ENCODE measurements around the gene METTL4.
"Not testable (repeated sequence)": the region's sequence is repeated elsewhere in the genome, so short reads cannot be mapped to it uniquely, and the experiment has no call there.

The METTL4 gene

GRCh38 chr18:2559249-2559648 is 12.1 kb downstream of the METTL4 start:
- DNase-seq (ENCODE audit: low read depth) = no peak

DNA sequence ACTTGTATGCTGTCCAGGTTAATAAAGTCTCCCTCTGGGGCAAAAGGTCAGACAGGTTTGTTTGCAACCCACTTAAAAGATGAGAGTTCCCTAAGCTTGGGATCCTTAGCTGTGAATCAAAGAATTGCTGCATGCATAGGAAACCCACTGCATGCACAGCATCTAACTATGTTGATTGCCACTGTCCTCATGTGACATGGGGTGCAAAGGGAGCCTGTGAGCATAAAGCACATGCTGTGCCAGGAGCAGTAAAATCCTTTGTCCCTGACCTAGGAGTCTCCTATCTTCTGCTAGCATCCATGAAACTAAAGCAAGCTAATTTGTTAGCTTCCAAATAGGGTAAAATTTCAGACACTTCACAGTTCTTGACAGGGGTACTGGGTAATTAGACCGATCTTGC is 13.8 kb downstream of the METTL4 start:
- DNase-seq (ENCODE audit: low read depth) = no peak

- DNase-seq (ENCODE audit: low read depth) = no peak
Observed at GRCh38 chr18:2555895-2556294, 15.4 kb downstream of the METTL4 start.

DNA sequence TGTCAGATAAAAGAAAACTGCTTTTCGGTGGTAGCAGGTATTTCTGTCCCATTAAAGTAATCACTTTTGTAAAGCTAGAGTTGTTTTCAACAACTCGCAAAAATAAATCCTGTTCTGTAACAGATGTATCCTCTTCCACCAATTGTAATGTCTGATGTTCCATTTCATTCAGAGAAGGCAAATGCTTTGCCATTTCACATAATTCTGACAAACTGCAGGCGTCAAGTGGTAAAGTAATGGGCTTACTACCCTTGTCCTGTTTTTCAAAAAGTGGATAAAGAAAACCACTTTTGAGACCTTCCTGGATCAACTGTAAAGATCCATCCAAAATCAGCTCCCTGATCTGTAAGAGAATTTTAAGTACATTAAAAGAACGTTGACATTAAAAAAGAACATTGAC is 16.6 kb downstream of the METTL4 start:
- no peak for DNase-seq (ENCODE audit: low read depth)

DNA sequence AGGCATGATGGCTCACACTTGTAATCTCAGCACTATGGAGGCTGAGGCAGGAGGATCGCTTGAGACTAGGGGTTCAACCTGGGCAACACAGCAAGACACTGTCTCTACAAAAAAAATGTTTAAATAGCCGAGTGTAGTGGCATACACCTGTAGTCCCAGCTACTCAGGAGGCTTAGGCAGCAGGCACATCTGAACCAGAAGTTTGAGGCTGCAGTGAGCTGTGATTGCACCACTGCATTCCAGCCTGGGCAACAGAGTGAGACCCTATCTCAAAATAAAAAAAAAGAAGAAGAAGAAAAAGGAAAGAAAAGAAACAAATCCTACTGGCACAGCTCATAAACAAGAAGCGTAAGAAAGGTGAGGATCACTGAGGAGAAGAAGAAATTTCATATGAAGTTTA is 19.9 kb downstream of the METTL4 start:
- DNase-seq (ENCODE audit: low read depth) = no peak

DNA sequence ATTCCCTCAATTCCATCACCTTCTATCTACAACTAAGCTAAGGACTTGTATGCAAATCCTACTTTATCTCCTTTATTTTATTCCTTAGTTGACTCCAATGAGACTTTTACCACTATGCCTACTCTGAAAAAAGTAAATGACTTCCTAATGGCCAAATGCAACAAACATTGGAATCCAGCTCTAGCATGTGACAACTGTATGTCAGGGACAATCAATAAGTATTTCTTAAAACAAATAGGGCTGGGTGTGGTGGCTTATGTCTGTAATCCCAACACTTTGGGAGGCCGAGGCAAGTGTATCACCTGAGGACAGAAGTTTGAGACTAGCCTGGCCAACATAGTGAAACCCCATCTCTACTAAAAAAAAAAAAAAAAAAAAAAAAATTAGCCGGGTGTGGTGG is 21.8 kb downstream of the METTL4 start:
- DNase-seq (ENCODE audit: low read depth) = no peak

- no peak for DNase-seq (ENCODE audit: low read depth)
Observed at GRCh38 chr18:2547477-2548087, 23.7 kb downstream of the METTL4 start.

DNA sequence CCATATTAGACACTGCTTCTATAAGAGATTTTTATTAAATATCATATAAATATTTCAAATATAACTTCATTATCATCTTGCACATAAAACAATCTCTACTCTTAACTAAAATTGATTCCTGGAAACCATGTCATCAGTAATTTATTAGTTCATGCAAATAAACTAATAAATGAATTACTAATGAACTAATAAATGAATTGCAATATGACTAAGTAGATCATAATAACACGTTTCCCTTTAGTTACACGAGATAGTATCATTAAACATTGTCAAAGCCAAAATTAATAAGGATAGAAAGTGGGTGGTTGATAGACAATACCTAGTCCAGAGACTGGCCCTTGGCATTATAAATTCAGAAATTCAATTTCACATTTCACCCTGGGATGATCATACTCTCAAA is 26.1 kb downstream of the METTL4 start:
- no peak for DNase-seq (ENCODE audit: low read depth)

DNA sequence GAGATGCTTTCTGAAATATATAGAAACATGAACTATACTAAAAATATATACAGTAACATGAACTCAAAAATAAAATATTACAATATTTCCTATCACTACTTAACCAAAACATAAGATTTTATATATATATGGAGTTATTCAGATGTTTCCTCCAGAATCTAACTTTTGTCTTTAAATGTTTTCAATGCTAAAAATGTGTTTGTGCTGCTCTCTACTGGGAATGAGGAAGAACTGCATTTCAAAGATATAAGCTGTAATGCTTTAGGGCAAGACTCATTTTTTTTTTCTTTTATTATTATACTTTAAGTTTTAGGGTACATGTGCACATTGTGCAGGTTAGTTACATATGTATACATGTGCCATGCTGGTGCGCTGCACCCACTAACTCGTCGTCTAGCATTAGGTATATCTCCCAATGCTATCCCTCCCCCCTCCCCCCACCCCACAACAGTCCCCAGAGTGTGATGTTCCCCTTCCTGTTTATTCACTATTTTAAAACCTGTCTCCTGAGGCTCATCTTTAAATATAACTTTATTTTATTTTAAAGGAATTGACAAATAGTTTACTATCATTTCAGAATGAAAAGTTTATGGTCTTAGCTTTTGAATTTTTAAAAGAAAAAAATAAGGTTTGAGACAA is 29.3 kb downstream of the METTL4 start:
- not testable (repeated sequence) for DNase-seq (ENCODE audit: low read depth)

GRCh38 chr18:2540575-2540974 is 30.7 kb downstream of the METTL4 start:
- no peak for DNase-seq (ENCODE audit: low read depth)

GRCh38 chr18:2538844-2539243 is 32.5 kb downstream of the METTL4 start:
- DNase-seq (ENCODE audit: low read depth) = no peak

GRCh38 chr18:2538236-2538635 is 33.1 kb downstream of the METTL4 start:
- DNase-seq (ENCODE audit: low read depth) = no peak

- no peak for DNase-seq (ENCODE audit: low read depth)
Observed at GRCh38 chr18:2537296-2537695, 34.0 kb downstream of the METTL4 start.

DNA sequence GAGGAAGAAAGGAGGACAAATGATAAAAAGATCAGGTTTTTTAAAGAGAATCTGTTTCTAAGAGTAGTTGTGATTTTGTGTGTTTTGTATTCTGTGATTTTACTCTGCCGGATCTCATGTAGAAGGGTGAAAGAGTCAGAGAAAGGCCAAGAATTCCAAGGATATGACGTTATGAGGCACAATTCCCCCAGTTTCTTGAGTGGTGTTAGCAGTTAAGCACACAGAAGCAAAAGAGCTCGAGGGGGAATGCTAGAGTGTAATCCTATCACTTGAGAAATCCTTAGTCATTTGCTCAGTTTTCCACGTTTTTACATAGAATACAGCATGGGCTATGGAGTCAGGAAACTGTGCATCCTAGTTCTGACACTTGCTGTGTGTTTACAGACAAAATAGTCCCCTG is 34.8 kb downstream of the METTL4 start:
- DNase-seq (ENCODE audit: low read depth) = no peak

DNA sequence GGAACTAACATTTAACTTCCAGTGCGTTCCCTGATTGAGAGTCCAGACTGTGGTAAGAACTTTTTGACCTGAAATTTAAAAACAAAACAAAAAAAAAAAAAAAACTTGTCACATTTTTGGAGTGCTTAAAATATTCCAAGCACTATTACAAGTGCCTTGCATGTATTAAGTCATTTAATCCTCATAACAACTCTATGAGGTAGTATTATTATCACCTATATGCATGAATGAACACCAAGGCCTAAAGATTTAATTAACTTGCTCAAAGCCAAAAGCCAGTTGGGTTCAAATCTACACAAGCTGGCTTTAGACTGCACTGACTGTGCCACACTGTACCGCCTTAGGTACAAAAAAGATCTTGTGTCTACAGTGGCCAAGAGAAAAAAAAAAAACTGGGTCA is 35.2 kb downstream of the METTL4 start:
- no peak for DNase-seq (ENCODE audit: low read depth)

DNA sequence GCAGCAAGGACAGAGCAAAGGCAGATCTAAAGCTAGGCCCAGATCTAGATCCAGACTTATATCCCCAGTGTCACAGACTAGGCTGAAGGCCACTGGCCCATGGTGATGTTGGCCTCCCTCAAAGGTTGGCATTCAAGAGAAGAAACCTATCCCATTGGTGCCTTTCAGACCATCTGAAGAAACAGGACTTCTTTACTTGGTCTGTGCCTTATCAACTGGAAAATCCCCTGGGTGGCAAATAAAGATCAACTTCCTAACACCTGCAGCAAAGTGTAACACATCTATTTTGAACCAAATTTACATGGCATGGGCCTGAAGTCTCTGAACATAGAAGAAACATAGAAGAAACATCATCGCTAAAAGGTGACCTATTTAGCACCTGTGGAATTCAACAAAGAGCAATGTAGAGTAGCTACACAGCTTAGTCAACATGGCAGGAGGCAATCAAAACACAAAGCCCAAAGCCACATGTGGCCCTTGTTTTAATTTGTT is 35.8 kb downstream of the METTL4 start:
- no peak for DNase-seq (ENCODE audit: low read depth)

GRCh38 chr18:2534906-2535305 is 36.4 kb downstream of the METTL4 start:
- no peak for DNase-seq (ENCODE audit: low read depth)

- no peak for DNase-seq (ENCODE audit: low read depth)
Observed at GRCh38 chr18:2532797-2533196, 38.5 kb downstream of the METTL4 start.

GRCh38 chr18:2531751-2532150 is 39.6 kb downstream of the METTL4 start:
- DNase-seq (ENCODE audit: low read depth) = no peak

DNA sequence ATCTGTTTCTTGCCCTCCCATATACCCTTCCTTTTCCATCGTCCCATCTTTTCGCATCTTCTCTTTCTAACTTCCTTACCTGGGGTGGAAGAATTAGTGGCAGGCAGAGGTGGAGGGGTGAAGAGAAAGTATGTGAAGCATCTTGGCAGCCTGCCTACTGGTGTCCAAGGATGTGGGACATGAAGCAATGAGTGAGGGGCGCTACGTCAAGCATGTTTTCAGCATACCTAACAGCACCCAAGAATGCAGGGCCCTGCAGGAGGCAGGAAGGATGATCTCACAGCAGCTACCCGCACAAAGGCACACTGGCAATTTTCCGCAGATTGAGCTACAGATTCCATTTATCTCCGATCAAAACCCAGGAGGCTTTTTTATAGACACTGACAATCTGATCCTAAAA is 42.2 kb downstream of the METTL4 start:
- DNase-seq (ENCODE audit: low read depth) = no peak

DNA sequence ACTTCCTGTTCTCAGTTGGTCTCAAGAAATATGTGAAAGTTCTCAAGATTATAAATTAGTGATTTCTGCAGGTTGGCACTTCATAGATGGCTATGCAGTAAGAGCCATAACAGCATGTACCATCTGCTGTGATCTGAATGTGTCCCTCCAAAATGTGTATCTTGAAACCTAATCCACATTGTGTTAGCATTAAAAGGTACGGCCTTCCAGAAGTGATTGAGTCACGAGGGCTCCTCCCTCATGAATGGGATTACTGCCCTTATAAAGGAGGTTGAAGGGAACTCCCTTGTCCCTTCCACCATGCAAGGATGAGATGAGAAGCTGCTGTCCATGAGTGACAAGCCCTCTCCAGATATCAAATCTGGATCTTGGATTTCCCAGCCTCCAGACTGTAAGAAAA is 45.0 kb downstream of the METTL4 start:
- DNase-seq (ENCODE audit: low read depth) = no peak

DNA sequence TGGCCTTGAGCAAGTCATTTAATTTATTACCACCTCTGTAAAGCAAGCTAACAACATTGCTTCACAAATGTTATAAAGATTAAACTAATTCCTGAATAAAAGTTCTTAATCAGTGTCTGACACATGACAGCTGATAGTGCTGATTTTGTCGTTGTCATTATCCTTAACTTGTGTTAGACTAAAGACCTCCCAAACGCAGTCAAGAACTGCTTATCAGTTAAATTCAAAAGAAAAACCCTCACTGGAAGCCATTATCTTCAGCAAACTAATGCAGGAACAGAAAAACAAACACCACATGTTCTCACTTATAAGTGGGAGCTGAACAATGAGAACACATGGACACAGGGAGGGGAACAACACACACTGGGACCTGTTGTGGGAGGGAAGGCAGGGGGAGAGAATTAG is 46.5 kb downstream of the METTL4 start:
- not testable (repeated sequence) for DNase-seq (ENCODE audit: low read depth)

- DNase-seq (ENCODE audit: low read depth) = no peak
Observed at GRCh38 chr18:2522112-2522511, 49.2 kb downstream of the METTL4 start.

GRCh38 chr18:2518473-2518872 is 52.8 kb downstream of the METTL4 start:
- DNase-seq (ENCODE audit: low read depth) = no peak
